H1 (cell line): ENCODE measurements around the gene SMIM35. TPM values are rescaled to one million over a fixed set of nuclear protein-coding genes. Genes with fewer than 3 reads are reported as not detected.

Experiments
- CTCF ChIA-PET: fragments of 300-600 bp; sonication (Branson Sonifier 250); formaldehyde crosslinking; loops from one replicate; lab custom pipeline; 2021; ENCODE audit not compliant: partially characterized antibody; lab: Charles Lee
- POLR2A ChIA-PET: fragments of 300-600 bp; sonication (Branson Sonifier 250); formaldehyde crosslinking; loops from one replicate; lab custom pipeline; 2021; ENCODE audit warnings: inconsistent platforms; ENCODE audit not compliant: partially characterized antibody; lab: Charles Lee
- DNase-seq, 2 experiments: peaks; one replicate each; pipeline versions ENCODE4 v3.0.0 to v3.0.0-alpha.2; 2010 to 2022; ENCODE audit warnings: low spot score in 2 of 2, low read depth in 1 of 2, mixed read lengths in 1 of 2
- FAIRE-seq: peaks from 2 replicates; lab custom pipeline; 2011; peaks lifted over from hg19 to GRCh38; lab: Jason Lieb, UNC
- H2AFZ ChIP-seq: 2 replicates; pipeline ENCODE4 v1.8.1; 2012; ENCODE audit warnings: low read length, inconsistent platforms
- H2AK5ac ChIP-seq: 2 replicates; pipeline ENCODE4 v1.6.1; 2013; ENCODE audit warnings: low read depth, low read length
- H2BK120ac ChIP-seq: replicated peaks from 2 replicates; pipeline ENCODE3; 2013; ENCODE audit warnings: low read depth, low read length, inconsistent platforms
- H2BK12ac ChIP-seq: 2 replicates; pipeline ENCODE4 v1.6.1; 2013; ENCODE audit warnings: low read depth, low read length
- H2BK15ac ChIP-seq: 2 replicates; pipeline ENCODE4 v1.6.1; 2013; ENCODE audit warnings: low read length
- H2BK20ac ChIP-seq: 2 replicates; pipeline ENCODE4 v1.6.1; 2013; ENCODE audit warnings: low read length
- H2BK5ac ChIP-seq: 2 replicates; pipeline ENCODE4 v1.6.1; 2013; ENCODE audit warnings: low read depth, low read length
- H3K14ac ChIP-seq: 2 replicates; pipeline ENCODE4 v1.6.1; 2013; ENCODE audit warnings: inconsistent platforms; ENCODE audit not compliant: insufficient read length
- H3K18ac ChIP-seq: 2 replicates; pipeline ENCODE4 v1.6.1; 2013; ENCODE audit warnings: low read length; ENCODE audit errors: extremely low read depth
- H3K23ac ChIP-seq: 2 replicates; pipeline ENCODE4 v1.6.1; 2013; ENCODE audit warnings: inconsistent platforms; ENCODE audit not compliant: insufficient read length
- H3K23me2 ChIP-seq: 2 replicates; pipeline ENCODE4 v1.6.1; 2013; ENCODE audit warnings: low read depth, low read length
- H3K27ac ChIP-seq: 2 replicates; pipeline ENCODE4 v1.6.1; 2011; ENCODE audit warnings: low read depth, low read length, inconsistent platforms
- H3K27me3 ChIP-seq, 4 experiments: replicated peaks in 1 of 4; 1 replicate in 1 of 4; 2 replicates in 3 of 4; pipeline versions ENCODE4 v1.6.1 to v1.8.1; 2011 to 2013; ENCODE audit warnings: low read length in 3 of 4, mild to moderate bottlenecking in 3 of 4, inconsistent platforms in 2 of 4, mixed read lengths in 2 of 4, moderate library complexity in 1 of 4; ENCODE audit not compliant: control insufficient read depth in 3 of 4, insufficient read depth in 3 of 4; ENCODE audit errors: extremely low read depth in 1 of 4
- H3K36me3 ChIP-seq, 4 experiments: 2 replicates each; pipeline versions ENCODE4 v1.6.1 to v1.8.1; 2011 to 2013; ENCODE audit warnings: mild to moderate bottlenecking in 4 of 4, low read length in 3 of 4, moderate library complexity in 2 of 4, control low read depth in 1 of 4, inconsistent platforms in 1 of 4; ENCODE audit not compliant: insufficient read depth in 4 of 4, control insufficient read depth in 2 of 4
- H3K4ac ChIP-seq: replicated peaks from 2 replicates; pipeline ENCODE3; 2013; ENCODE audit warnings: low read length, low read depth, mixed read lengths, inconsistent platforms; ENCODE audit not compliant: insufficient read length
- H3K4me1 ChIP-seq, 4 experiments: replicated peaks in 1 of 4; 1 replicate in 1 of 4; 2 replicates in 3 of 4; pipeline versions ENCODE4 v1.6.1 to v1.8.1; 2011 to 2013; ENCODE audit warnings: low read length in 3 of 4, inconsistent platforms in 2 of 4, mixed read lengths in 1 of 4; ENCODE audit not compliant: insufficient read depth in 4 of 4, control insufficient read depth in 3 of 4
- H3K4me2 ChIP-seq, 2 experiments: 2 replicates each; pipeline versions ENCODE4 v1.6.1 to v1.8.1; 2011 to 2013; ENCODE audit warnings: low read depth in 2 of 2, low read length in 2 of 2, control low read depth in 1 of 2, inconsistent platforms in 1 of 2, mild to moderate bottlenecking in 1 of 2; ENCODE audit not compliant: insufficient read depth in 1 of 2
- H3K4me3 ChIP-seq, 4 experiments: fragments of 200-600, 300-600 bp in 1 of 4; sonication (generic), shearing (Covaris generic), sonication (Bioruptor Twin) in 1 of 4; 2 replicates each; pipeline versions ENCODE4 v1.5.1 to v1.8.1; 2011 to 2016; ENCODE audit warnings: low read length in 4 of 4, low read depth in 3 of 4, control low read depth in 2 of 4, inconsistent platforms in 2 of 4, mild to moderate bottlenecking in 2 of 4, mixed read lengths in 1 of 4, moderate library complexity in 1 of 4; ENCODE audit not compliant: insufficient read depth in 2 of 4; ENCODE audit errors: extremely low read depth in 1 of 4
- H3K56ac ChIP-seq: replicated peaks from 2 replicates; pipeline ENCODE3; 2013; ENCODE audit warnings: low read depth, mild to moderate bottlenecking, mixed read lengths, low read length, inconsistent platforms; ENCODE audit not compliant: insufficient read length
- H3K79me1 ChIP-seq: 2 replicates; pipeline ENCODE4 v1.6.1; 2013; ENCODE audit warnings: low read depth, low read length, control low read depth
- H3K79me2 ChIP-seq, 2 experiments: 2 replicates each; pipeline versions ENCODE4 v1.6.1 to v1.8.1; 2012 to 2013; ENCODE audit warnings: low read length in 2 of 2, mild to moderate bottlenecking in 2 of 2, inconsistent platforms in 1 of 2; ENCODE audit not compliant: insufficient read depth in 2 of 2, control insufficient read depth in 1 of 2
- H3K9ac ChIP-seq, 4 experiments: replicated peaks in 1 of 4; 1 replicate in 1 of 4; 2 replicates in 3 of 4; pipeline versions ENCODE4 v1.6.1 to v1.8.1; 2011 to 2013; ENCODE audit warnings: low read depth in 3 of 4, low read length in 3 of 4, control low read depth in 2 of 4, mild to moderate bottlenecking in 2 of 4, moderate library complexity in 2 of 4, inconsistent platforms in 1 of 4; ENCODE audit errors: extremely low read depth in 1 of 4
- H3K9me3 ChIP-seq, 2 experiments: 2 replicates each; pipeline versions ENCODE4 v1.6.1 to v1.8.1; 2012 to 2013; ENCODE audit warnings: mild to moderate bottlenecking in 2 of 2, moderate library complexity in 2 of 2, control low read depth in 1 of 2, inconsistent platforms in 1 of 2, low read depth in 1 of 2, low read length in 1 of 2, mixed read lengths in 1 of 2; ENCODE audit not compliant: insufficient read depth in 2 of 2
- H4K20me1 ChIP-seq, 2 experiments: replicated peaks in 1 of 2; 2 replicates each; pipeline versions ENCODE3 to v1.8.1; 2011 to 2013; ENCODE audit warnings: inconsistent platforms in 2 of 2, low read length in 2 of 2, mild to moderate bottlenecking in 1 of 2; ENCODE audit not compliant: insufficient read depth in 2 of 2, control insufficient read depth in 1 of 2
- H4K5ac ChIP-seq: 2 replicates; pipeline ENCODE4 v1.6.1; 2013; ENCODE audit warnings: low read length, low read depth, mixed read lengths, inconsistent platforms; ENCODE audit not compliant: insufficient read length
- H4K8ac ChIP-seq: 2 replicates; pipeline ENCODE4 v1.8.0; 2013; ENCODE audit warnings: mild to moderate bottlenecking, moderate library complexity, low read length, inconsistent platforms; ENCODE audit not compliant: insufficient read depth; ENCODE audit errors: extremely low read depth
- H4K91ac ChIP-seq: replicated peaks from 2 replicates; pipeline ENCODE3; 2013; ENCODE audit warnings: low read length, mixed read lengths, inconsistent platforms; ENCODE audit not compliant: insufficient read length
- BRCA1 ChIP-seq: IDR thresholded peaks from 2 replicates; pipeline ENCODE4 v1.6.1; 2012; ENCODE audit warnings: low read depth, low read length, improper control_type of control experiment
- POU5F1 ChIP-seq: IDR thresholded peaks from 2 replicates; pipeline ENCODE4 v1.6.1; 2011; ENCODE audit warnings: low read depth, mild to moderate bottlenecking, low read length, moderate library complexity
- RNF2 ChIP-seq: fragments of 200-900, 300-1000 bp; sonication (generic); IDR thresholded peaks from 2 replicates; pipeline ENCODE4 v1.7.1; 2016; ENCODE audit warnings: borderline replicate concordance, low read depth, mild to moderate bottlenecking, antibody characterized with exemption, low read length; ENCODE audit not compliant: poor library complexity, severe bottlenecking; ENCODE audit errors: missing control alignments
- SIRT6 ChIP-seq: IDR thresholded peaks from one replicate; pipeline ENCODE4 v1.7.1; 2012; ENCODE audit warnings: low read length, inconsistent platforms
- SRF ChIP-seq: IDR thresholded peaks from 2 replicates; pipeline ENCODE4 v1.6.1; 2011; ENCODE audit warnings: mild to moderate bottlenecking, low read depth, low read length, moderate library complexity
- TBP ChIP-seq: IDR thresholded peaks from 2 replicates; pipeline ENCODE4 v1.6.1; 2011; ENCODE audit warnings: low read depth, low read length, improper control_type of control experiment
- USF2 ChIP-seq: IDR thresholded peaks from 2 replicates; pipeline ENCODE4 v1.6.1; 2011; ENCODE audit warnings: low read length, improper control_type of control experiment
- YY1 ChIP-seq: IDR thresholded peaks from 2 replicates; pipeline ENCODE4 v1.6.1; 2011; ENCODE audit warnings: low read depth, mild to moderate bottlenecking, low read length
- WGBS, 2 experiments: shearing (Covaris generic) in 1 of 2; methylation state at CpG; one replicate each; pipeline versions ENCODE4 v1.1.6 to v1.1.7; 2013 to 2015; ENCODE audit warnings: low lambda C conversion rate in 2 of 2, mixed read lengths in 2 of 2, inconsistent platforms in 1 of 2, low coverage in 1 of 2, missing lambda C conversion rate in 1 of 2; ENCODE audit not compliant: insufficient replicate concordance in 2 of 2, insufficient coverage in 1 of 2, insufficient read length in 1 of 2; ENCODE audit errors: extremely low coverage in 1 of 2, missing lambda C conversion rate in 1 of 2; 5-methylcytosine and 5-hydroxymethylcytosine counted together
- polyA plus RNA-seq, 7 experiments: library from polyadenylated mRNA; depleted of rRNA in 3 of 7; stranded (reverse) in 5 of 7; unstranded in 2 of 7; fragments of >200 nt in 5 of 7; fragments of 200-250 nt in 2 of 7; gene quantifications; 1 replicate in 5 of 7; 2 replicates in 1 of 7; 4 replicates in 1 of 7; pipeline versions ENCODE4 v1.2.1 to v1.2.3, GENCODE V29; 2011 to 2013; ENCODE audit warnings: missing spikeins in 2 of 7, mixed read lengths in 2 of 7
- total RNA-seq: library from RNA; stranded (reverse); fragmentation: NEBNext Ultra II Directional; extraction: Animal tissue kit (Norgen Biotek cat#: 25700); gene quantifications from 2 replicates; pipeline ENCODE4 v1.2.1, GENCODE V29; 2021
- TF ChIP-seq, protein P1 (sequence below): IDR thresholded peaks from 2 replicates; pipeline ENCODE4 v1.6.1; 2012; ENCODE audit warnings: inconsistent platforms

Gene SMIM35
- total and polyA plus RNA-seq, 2 of the 8 experiments (the other 6 are each of a cell fraction or from before 2014, with no cell fraction given): not detected

- no peak overlapping the region for H3K18ac ChIP-seq
- H3K23ac ChIP-seq: no peak overlapping the region
- no peak overlapping the region for H2BK5ac ChIP-seq
- no peak overlapping the region for H4K8ac ChIP-seq
- no peak overlapping the region for H3K4ac ChIP-seq
- no peak overlapping the region for H4K5ac ChIP-seq
- H2BK12ac ChIP-seq: no peak overlapping the region
- H3K79me2 ChIP-seq: no peaks in the 10 kb centered on the region
- H3K4me3 ChIP-seq: no peak overlapping the region
- H3K4me1 ChIP-seq: no peaks in the 10 kb centered on the region
- H3K14ac ChIP-seq: no peak overlapping the region
- no peak overlapping the region for H2BK120ac ChIP-seq
- H2AFZ ChIP-seq: no peak overlapping the region
- H3K9me3 ChIP-seq: no peaks in the 10 kb centered on the region
- H4K91ac ChIP-seq: no peak overlapping the region
- H3K27me3 ChIP-seq: peaks cover 0 to 3% (median 0%) of the 10 kb centered on the region in 4 experiments; a peak in 1 of 7 replicates
- WGBS, 2 experiments: 75% methylated on average over 7 of the region's 7 CpGs; no CpG with 5 or more reads in 1 of the 2 experiments
- H3K79me1 ChIP-seq: no peaks in the 10 kb centered on the region
- POLR2A ChIA-PET: interaction anchor here (0.5 kb wide), 1 partner anchor 233 kb away, joined by 3 read pairs; no protein-coding TSS in a partner anchor
- H2AK5ac ChIP-seq: peak overlapping the region; percentile 39; the same call in 1 of the 2 replicates
- no peak overlapping the region for H3K9ac ChIP-seq
- DNase-seq (peak in 1 of 2 experiments; percentile 22), FAIRE-seq (no peak)
- no peak overlapping the region for H3K56ac ChIP-seq
- CTCF ChIA-PET: interaction anchor here (0.6 to 1.7 kb wide), 7 partner anchors 9 to 191 kb away, joined by 3 to 5 read pairs (median 3); no protein-coding TSS in a partner anchor
- H3K36me3 ChIP-seq: no peaks in the 10 kb centered on the region
- H3K4me2 ChIP-seq: no peak overlapping the region
- no peak overlapping the region for H3K27ac ChIP-seq
- no peak overlapping the region for H2BK20ac ChIP-seq
- H3K23me2 ChIP-seq: no peaks in the 10 kb centered on the region
- H4K20me1 ChIP-seq: no peaks in the 10 kb centered on the region
- no peak overlapping the region for H2BK15ac ChIP-seq
- TF ChIP-seq SIRT6: no peak
- no peak for TF ChIP-seq RNF2
- no peak for TF ChIP-seq BRCA1
- TF ChIP-seq USF2: no peak
- TF ChIP-seq, protein P1, sequence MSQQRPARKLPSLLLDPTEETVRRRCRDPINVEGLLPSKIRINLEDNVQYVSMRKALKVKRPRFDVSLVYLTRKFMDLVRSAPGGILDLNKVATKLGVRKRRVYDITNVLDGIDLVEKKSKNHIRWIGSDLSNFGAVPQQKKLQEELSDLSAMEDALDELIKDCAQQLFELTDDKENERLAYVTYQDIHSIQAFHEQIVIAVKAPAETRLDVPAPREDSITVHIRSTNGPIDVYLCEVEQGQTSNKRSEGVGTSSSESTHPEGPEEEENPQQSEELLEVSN: no peak
- no peak for TF ChIP-seq YY1
- TF ChIP-seq SRF: no peak
- TF ChIP-seq POU5F1: no peak
- TF ChIP-seq TBP: no peak
Observed at GRCh38 chr11:117979481-117980211, 107.1 kb downstream of the SMIM35 start.
